HepG2 (cell line): ENCODE results near the gene NKD1. TPM values are rescaled to one million over a fixed set of nuclear protein-coding genes. Genes with fewer than 3 reads are reported as not detected.

ENCODE experiments used
- AHR ChIP-seq: IDR thresholded peaks from 2 replicates; pipeline ENCODE4 v1.6.1; 2018; ENCODE audit warnings: missing genetic modification reagents, missing compliant biosample characterization
- ATAD3A ChIP-seq: sonication (generic); formaldehyde crosslinking; IDR thresholded peaks from 2 replicates; pipeline ENCODE4 v1.4.0; 2020; ENCODE audit warnings: missing genetic modification reagents
- DR1 ChIP-seq: sonication (generic); formaldehyde crosslinking; IDR thresholded peaks from 2 replicates; pipeline ENCODE4 v1.8.0; 2021; ENCODE audit warnings: mild to moderate bottlenecking, missing genetic modification reagents, inconsistent platforms
- HNRNPH1 ChIP-seq: fragments of 200-400 bp; formaldehyde crosslinking; optimal IDR thresholded peaks from 2 replicates; pipeline ENCODE3; 2017; ENCODE audit warnings: mild to moderate bottlenecking, low read depth, low read length
- JUN ChIP-seq: sonication (generic); formaldehyde crosslinking; IDR thresholded peaks from 2 replicates; pipeline ENCODE4 v1.4.0; 2020; ENCODE audit warnings: mild to moderate bottlenecking, missing genetic modification reagents
- THRA ChIP-seq: sonication (generic); formaldehyde crosslinking; IDR thresholded peaks from 2 replicates; pipeline ENCODE4 v1.4.0; 2020; ENCODE audit warnings: missing genetic modification reagents, borderline replicate concordance
- TIGD3 ChIP-seq: sonication (generic); formaldehyde crosslinking; IDR thresholded peaks from 2 replicates; pipeline ENCODE4 v1.5.1; 2020; ENCODE audit warnings: mild to moderate bottlenecking, missing genetic modification reagents, borderline replicate concordance
- ZNF142 ChIP-seq: sonication (generic); formaldehyde crosslinking; IDR thresholded peaks from 2 replicates; pipeline ENCODE4 v1.4.0; 2020; ENCODE audit warnings: missing genetic modification reagents
- ZNF253 ChIP-seq: sonication (generic); formaldehyde crosslinking; IDR thresholded peaks from 2 replicates; pipeline ENCODE4 v1.8.0; 2022; ENCODE audit warnings: mild to moderate bottlenecking, missing genetic modification reagents, borderline replicate concordance
- ZNF282 ChIP-seq: fragments of 450-650 bp; IDR thresholded peaks from 2 replicates; pipeline ENCODE4 v1.6.1; 2018; ENCODE audit not compliant: partially characterized antibody
- ZNF329 ChIP-seq: sonication (generic); formaldehyde crosslinking; IDR thresholded peaks from 2 replicates; pipeline ENCODE4 v1.9.0; 2021; ENCODE audit warnings: low read depth, mild to moderate bottlenecking, missing genetic modification reagents
- polyA plus RNA-seq, 8 experiments: library from polyadenylated mRNA; depleted of rRNA in 3 of 8; stranded (reverse) in 7 of 8; unstranded in 1 of 8; fragments of >200 nt; fragmentation: Illumina TruSeq in 4 of 8; extraction: Trizol in 4 of 8; gene quantifications; 2 replicates each; pipeline versions ENCODE4 v1.2.1 to v1.2.3, GENCODE V29; 2011 to 2016; ENCODE audit warnings: low read depth in 4 of 8, missing spikeins in 1 of 8, mixed read lengths in 1 of 8; ENCODE audit not compliant: insufficient read depth in 1 of 8
- total RNA-seq, 5 experiments: library from RNA; depleted of rRNA; stranded (reverse); fragments of >200 nt; fragmentation: Illumina TruSeq; extraction: Trizol; gene quantifications; 2 replicates each; pipeline ENCODE4 v1.2.3, GENCODE V29; 2016; ENCODE audit warnings: low read depth in 1 of 5
- TF ChIP-seq, protein P1 (sequence below): sonication (generic); formaldehyde crosslinking; IDR thresholded peaks from 2 replicates; pipeline ENCODE4 v1.4.0; 2020; ENCODE audit warnings: mild to moderate bottlenecking, low read depth, missing genetic modification reagents
- TF ChIP-seq, protein P2 (sequence below): sonication (generic); formaldehyde crosslinking; IDR thresholded peaks from 2 replicates; pipeline ENCODE4 v1.5.1; 2020; ENCODE audit warnings: missing genetic modification reagents, mild to moderate bottlenecking, borderline replicate concordance
- TF ChIP-seq, protein P3 (sequence below), 2 experiments: sonication (generic) in 1 of 2; formaldehyde crosslinking in 1 of 2; IDR thresholded peaks; 2 replicates each; pipeline versions ENCODE4 v1.5.1 to v1.6.1; 2011 to 2020; ENCODE audit warnings: borderline replicate concordance in 1 of 2, low read depth in 1 of 2, low read length in 1 of 2, mild to moderate bottlenecking in 1 of 2, missing genetic modification reagents in 1 of 2, moderate library complexity in 1 of 2

Gene NKD1
- total and polyA plus RNA-seq, 2 of the 13 experiments (the other 11 are each of a cell fraction or from before 2014, with no cell fraction given), result 70.4 to 121 TPM

GRCh38 chr16:50505714-50506542, 42.3 kb upstream of the NKD1 start (continued):
- TF ChIP-seq ZNF142 (CRISPR knock-in tag) (0 out of 2 replicates have a peak, but pooled peaks have one; percentile 28), AHR (no peak; the same call in 1 of the 2 replicates), HNRNPH1 (no peak), ZNF282 (no peak), ZNF253 (CRISPR knock-in tag) (peak; percentile 46; the same call in 1 of the 2 replicates), THRA (no peak), JUN (CRISPR knock-in tag) (peak; percentile 56), ATAD3A (CRISPR knock-in tag) (no peak), TIGD3 (CRISPR knock-in tag) (no peak), DR1 (CRISPR knock-in tag) (no peak; the same call in 1 of the 2 replicates), ZNF329 (CRISPR knock-in tag) (no peak)
- TF ChIP-seq, protein P1, sequence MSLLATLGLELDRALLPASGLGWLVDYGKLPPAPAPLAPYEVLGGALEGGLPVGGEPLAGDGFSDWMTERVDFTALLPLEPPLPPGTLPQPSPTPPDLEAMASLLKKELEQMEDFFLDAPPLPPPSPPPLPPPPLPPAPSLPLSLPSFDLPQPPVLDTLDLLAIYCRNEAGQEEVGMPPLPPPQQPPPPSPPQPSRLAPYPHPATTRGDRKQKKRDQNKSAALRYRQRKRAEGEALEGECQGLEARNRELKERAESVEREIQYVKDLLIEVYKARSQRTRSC, result no peak
- TF ChIP-seq, protein P2, sequence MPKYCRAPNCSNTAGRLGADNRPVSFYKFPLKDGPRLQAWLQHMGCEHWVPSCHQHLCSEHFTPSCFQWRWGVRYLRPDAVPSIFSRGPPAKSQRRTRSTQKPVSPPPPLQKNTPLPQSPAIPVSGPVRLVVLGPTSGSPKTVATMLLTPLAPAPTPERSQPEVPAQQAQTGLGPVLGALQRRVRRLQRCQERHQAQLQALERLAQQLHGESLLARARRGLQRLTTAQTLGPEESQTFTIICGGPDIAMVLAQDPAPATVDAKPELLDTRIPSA (CRISPR knock-in tag), result 0 out of 2 replicates have a peak, but pooled peaks have one; percentile 71
- TF ChIP-seq, protein P3, sequence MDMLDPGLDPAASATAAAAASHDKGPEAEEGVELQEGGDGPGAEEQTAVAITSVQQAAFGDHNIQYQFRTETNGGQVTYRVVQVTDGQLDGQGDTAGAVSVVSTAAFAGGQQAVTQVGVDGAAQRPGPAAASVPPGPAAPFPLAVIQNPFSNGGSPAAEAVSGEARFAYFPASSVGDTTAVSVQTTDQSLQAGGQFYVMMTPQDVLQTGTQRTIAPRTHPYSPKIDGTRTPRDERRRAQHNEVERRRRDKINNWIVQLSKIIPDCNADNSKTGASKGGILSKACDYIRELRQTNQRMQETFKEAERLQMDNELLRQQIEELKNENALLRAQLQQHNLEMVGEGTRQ (IDR thresholded peaks at IDR 0.05; ENCODE audit: low read depth, low read length), result no peak
- TF ChIP-seq, protein P3 (CRISPR knock-in tag; IDR thresholded peaks at IDR 0.05; ENCODE audit: borderline replicate concordance), result no peak
